GM18511 (cell line): ENCODE data around the gene P3H2.

Experiments used
- ATAC-seq: cut with Tn5 transposase; IDR thresholded peaks from one replicate; pipeline ENCODE4 v1.9.1; 2021; ENCODE audit warnings: mild to moderate bottlenecking, moderate library complexity; ENCODE audit not compliant: unreplicated experiment

Gene P3H2

GRCh38 chr3:190019844-190020243 lies 100.9 kb downstream of the P3H2 start:
- ATAC-seq = no peak

- ATAC-seq = no peak
These were observed 101.7 kb downstream of the P3H2 start for GRCh38 chr3:190019006-190019405.

- ATAC-seq = no peak
These were observed 102.2 kb downstream of the P3H2 start for GRCh38 chr3:190018460-190018859.

- no peak for ATAC-seq
These were observed 103.0 kb downstream of the P3H2 start for GRCh38 chr3:190017521-190018288.

- no peak for ATAC-seq
These were observed 103.7 kb downstream of the P3H2 start for GRCh38 chr3:190016966-190017365.

- no peak for ATAC-seq
These were observed 105.8 kb downstream of the P3H2 start for GRCh38 chr3:190014940-190015339.

- no peak for ATAC-seq
These were observed 106.5 kb downstream of the P3H2 start for GRCh38 chr3:190013943-190014924.

- no peak for ATAC-seq
These were observed 107.9 kb downstream of the P3H2 start for GRCh38 chr3:190012784-190013183.

- no peak for ATAC-seq
These were observed 108.3 kb downstream of the P3H2 start for GRCh38 chr3:190012314-190012782.

GRCh38 chr3:190010486-190010885 lies 110.2 kb downstream of the P3H2 start:
- no peak for ATAC-seq

GRCh38 chr3:190009614-190010013 lies 111.1 kb downstream of the P3H2 start:
- ATAC-seq = no peak

GRCh38 chr3:190008432-190008831 lies 112.3 kb downstream of the P3H2 start:
- ATAC-seq = no peak

GRCh38 chr3:190005343-190006113 lies 115.2 kb downstream of the P3H2 start:
- no peak for ATAC-seq

GRCh38 chr3:190004656-190005055 lies 116.0 kb downstream of the P3H2 start:
- no peak for ATAC-seq

GRCh38 chr3:190003681-190004123 lies 117.0 kb downstream of the P3H2 start:
- no peak for ATAC-seq

- no peak for ATAC-seq
These were observed 117.6 kb downstream of the P3H2 start for GRCh38 chr3:190003068-190003467.

GRCh38 chr3:190001426-190001825 lies 119.3 kb downstream of the P3H2 start:
- no peak for ATAC-seq

- no peak for ATAC-seq
These were observed 119.9 kb downstream of the P3H2 start for GRCh38 chr3:190000861-190001196.

- ATAC-seq = no peak
These were observed 120.4 kb downstream of the P3H2 start for GRCh38 chr3:190000187-190000860.

GRCh38 chr3:189999718-190000117 lies 121.0 kb downstream of the P3H2 start:
- no peak for ATAC-seq
